NAMALWA (cell line): ENCODE results near the gene GMDS.

Experiments used
- DNase-seq: peaks from one replicate; pipeline ENCODE4 v3.0.0-alpha.2; 2015; ENCODE audit warnings: low spot score

The GMDS gene

DNA sequence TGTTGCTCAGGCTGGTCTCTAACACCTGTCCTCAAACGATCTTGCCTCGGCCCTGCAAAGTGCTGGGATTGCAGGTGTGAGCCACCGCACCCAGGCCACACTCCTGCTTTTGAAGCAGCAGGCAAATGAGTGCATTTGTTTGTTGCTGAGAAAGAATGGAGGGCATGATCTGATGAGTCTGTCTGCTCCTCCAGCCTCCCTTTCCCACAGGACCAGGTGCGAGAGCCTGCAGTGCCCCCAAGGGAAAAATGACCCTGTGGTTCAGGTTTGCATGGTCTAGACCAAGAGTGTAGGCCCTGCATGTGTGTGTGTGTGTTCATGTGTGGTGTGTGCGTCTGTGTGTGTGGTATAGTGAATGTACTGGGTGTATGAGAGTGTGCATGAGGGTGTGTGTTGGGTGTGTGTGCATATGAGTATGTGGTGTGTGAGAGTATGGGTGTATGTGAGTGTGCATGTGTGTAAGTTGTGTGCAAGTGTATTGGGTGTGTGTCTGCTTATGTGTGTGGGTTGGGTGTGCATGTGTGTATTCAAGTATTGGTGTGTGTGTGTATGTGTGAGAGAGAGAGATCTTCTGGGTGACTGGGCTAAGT is 658.4 kb downstream of the GMDS start:
- DNase-seq, result no peak

DNA sequence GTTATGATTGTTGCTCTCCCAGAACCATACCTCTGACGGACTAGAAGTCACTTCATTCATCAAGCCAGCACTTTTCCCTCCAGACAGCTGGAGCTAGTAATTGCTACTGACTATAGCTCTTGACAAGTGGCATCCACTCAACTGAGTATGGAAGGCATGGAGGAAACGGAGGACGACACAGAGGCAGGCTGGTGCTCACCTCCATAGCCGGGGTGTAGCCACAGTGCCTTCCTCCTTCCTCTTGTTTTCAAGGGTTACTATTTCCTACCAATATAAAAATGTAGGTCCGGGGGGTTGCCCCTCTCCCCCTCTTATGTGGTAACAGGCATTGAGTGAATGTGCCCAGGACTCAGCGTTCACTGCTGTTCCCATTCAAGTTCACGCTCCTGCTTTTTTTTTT is 659.1 kb downstream of the GMDS start:
- DNase-seq, result no peak

DNA sequence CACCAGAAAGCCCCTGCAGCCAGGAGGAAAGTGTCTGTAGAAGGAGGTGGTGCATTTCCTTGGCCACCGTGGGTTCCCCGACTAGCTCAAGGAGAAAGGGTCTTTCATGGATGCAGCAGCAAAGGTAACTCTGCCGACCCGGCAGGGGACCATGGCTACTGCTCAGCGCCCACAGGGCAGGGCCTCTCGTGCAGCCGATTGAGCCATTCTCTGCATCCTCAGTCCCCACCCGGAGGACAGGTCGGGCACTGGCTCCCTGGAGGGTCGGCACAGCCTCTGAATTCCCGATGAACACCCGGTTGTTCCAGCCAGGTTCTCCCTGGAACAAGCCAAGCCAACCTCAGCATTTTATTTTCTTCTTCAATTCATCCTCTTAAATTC is 659.7 kb downstream of the GMDS start:
- DNase-seq, result no peak

DNA sequence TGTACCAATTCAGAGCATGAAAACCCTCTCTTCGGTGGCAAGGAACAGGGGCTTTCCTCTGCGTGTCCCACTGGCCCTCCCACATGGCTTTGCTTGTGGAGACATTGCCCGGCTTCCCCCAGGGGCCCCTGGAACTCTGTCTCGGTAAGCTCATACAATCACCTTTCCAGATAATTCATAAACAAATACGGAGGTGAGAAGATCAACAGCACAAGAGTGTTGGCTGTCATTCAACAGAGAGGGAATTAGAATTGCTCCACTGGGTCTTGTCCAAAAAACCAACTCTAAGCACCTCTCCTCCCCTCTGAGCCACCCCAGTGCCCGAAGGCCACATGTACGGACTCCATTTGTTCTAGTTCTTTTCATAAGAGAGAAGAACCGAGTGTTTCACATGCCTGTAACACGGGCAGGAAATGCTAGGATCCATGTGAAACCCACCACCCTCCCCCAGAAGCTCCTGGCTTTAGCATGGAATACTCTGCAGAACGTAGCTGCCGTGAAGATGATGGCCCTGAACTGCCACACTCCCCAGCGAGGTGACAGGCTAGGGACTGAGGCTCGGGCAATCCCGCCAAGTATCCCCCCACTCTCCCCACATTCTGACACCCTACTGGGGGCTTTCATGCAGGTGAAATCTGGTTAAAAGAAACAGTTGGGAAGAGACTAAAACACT is 660.3 kb downstream of the GMDS start:
- no peak for DNase-seq

DNA sequence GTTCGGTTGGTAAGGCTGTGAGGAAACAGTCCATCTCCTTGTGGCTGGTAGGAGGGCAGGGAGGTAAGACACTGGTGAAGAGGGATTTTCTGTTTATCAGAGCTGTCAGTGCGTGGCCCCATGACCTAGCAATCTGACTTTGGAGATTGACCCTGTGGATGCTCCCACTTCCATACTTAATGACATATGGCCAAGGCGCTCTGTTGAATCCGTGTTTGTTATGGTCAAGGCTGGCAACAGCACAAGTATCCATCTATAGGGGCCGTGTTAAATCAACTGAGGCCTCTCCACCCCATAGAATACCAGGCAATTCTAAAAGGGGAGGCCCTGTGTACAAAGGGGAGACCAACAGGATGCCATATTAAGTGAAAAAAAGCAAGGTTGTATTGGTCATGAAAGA is 661.3 kb downstream of the GMDS start:
- no peak for DNase-seq

DNA sequence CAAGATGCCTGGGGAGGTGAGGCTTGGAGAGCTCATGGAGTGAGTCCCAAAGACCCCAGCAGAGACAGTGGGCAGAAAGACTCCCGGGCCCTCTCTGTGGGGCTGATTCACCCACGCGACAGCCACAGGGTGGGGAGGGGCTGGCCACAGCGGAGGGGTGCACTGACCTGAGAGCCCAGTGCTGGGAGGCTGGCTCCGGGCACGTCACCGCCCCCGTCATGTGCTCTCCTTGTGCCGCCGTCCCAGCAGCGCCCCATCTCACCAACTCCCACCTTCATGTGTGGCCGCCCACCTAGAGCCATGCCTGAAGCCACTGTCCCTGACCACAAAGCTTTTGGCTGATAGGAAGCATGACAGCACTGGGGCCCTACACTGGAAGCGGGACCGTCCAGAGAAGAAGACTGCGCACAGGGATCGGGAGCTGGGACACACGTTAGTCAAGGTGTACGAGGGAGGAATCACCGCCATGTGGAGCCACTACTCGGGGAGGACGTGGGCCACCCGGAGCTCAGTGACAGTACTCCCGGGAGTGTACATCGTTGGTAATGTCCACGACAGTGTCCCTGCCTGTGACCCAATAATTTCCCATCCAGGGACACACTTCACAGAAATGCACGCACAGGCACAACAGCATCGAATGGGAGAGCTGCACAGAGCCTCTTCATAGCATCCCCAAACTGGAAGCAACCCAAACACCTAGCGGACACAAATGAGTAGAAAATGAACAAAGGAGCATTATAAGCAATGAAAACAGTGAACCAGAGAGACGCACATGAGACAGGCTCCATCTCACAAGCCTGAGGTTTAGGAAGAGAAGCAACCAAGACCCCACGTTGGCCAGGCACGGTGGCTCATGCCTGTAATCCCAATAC is 664.0 kb downstream of the GMDS start:
- DNase-seq, result no peak

DNA sequence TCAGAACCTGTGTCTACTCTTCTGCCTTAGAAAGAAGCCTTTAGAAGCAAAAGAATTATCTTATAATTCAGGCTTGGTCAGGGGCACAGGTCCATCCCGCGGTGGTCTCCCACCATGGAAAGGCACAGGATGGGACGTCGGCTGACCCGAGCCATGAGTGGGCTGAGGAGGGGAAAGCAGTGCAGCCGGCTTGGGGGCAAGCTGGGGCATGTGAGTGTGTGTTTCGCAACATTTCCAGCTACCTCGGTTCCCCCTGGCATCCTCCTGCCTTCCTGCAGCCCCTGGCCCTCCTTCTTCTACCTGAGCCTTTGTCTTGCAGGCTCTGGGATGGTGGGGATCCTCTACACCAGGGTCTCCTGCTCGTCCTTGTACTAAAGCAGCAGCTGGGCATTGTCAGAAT is 664.8 kb downstream of the GMDS start:
- no peak for DNase-seq

DNA sequence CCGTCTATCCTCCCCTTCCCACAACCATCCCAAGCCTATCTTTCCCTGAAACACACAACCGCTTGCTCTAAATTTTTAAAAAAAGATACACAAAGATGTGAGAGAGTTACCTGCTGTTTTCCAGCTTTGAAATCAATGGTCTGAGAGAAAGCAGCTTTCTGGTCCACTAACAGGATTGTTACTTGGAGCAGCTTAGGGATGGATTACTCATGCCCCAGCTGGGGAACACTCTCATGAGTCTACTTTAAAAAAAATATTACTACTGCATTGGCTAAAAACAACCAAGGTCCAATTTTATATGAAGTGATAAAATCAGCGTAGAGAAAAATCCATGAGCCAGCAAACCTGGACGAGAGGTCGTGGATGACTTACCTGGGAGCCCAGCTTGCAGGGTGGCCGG is 665.3 kb downstream of the GMDS start:
- DNase-seq, result no peak

DNA sequence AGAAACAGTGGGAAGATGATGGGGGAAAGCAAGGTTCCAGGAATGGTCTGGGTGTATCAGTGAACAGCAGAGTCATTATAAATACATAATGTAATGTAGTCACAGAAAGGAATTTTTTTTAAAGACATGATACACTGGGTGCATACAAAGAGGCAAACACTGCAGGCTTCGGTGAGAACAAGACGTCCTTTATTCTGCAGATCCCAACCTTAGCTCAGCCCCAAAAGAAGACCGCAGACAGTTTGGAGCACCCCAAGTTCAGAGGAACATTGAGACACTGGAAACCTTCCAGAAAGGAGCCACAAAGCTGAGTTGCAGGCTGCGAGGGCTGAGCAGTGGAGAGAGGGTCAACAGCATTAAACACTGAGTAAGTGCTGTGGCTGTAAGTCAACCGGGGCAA is 666.3 kb downstream of the GMDS start:
- no peak for DNase-seq

DNA sequence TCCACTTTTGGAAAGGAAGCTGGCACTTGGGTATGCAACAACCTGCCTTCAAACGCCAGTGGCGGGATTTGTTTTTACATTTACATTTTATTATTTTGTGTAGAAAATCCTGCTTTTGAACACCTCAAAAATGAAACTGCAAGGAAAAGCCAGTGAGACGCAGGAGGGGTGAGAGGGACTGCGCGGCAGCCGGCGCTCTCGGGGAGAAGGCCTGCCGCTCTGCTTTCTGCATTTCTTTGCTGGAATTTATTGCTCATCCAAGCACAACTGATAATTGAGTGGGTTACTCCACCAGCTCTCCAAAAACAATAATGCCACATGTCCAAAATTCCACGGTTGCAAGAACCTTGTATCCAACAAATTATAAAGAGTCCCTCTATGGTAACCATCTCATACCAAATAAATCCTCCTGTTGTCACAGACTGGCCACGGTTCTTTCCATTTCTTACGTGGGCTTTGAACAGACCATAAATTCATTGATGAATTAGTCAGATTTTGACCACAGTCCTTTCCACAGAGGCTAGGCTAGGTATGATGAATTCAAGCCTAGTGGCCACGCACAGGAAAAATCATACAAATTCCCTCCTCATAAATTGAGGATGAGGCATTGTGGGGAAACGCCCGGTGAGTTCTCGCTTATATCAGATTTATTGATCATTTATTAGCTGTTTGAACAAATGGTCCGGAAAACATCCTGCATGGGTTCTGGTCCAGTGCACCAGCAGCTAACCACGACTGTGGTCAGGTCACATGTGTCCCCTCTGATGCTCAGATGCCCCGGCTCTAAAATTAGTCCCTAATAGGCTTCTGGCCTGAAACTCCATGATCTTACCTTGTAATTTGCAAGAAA is 667.3 kb downstream of the GMDS start:
- DNase-seq, result no peak

DNA sequence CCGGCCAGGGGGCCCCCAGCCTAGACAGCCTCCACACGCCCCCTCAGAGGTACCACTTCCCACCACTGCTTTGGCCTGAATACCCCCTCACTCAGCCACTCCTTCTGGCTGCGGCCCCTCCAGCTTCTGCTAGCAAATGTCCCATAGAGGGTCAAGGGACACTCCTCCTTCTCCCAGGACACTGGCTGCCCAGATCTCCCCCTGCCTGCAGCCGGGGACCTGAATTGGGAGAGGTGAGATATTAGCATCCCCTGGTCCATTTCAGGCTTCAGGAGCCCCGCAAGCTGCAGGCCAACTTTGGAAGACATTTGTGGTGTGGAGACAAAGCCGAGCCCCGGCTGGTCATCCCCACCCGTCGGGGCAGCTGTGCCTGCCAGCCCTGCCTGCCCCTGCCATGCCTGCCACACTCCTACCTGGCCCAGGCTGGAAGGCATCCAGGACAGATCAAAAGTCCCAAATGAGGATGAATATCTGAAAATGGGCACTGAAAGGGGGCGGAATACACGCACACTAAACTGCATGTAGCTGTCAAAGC is 668.2 kb downstream of the GMDS start:
- DNase-seq, result no peak

DNA sequence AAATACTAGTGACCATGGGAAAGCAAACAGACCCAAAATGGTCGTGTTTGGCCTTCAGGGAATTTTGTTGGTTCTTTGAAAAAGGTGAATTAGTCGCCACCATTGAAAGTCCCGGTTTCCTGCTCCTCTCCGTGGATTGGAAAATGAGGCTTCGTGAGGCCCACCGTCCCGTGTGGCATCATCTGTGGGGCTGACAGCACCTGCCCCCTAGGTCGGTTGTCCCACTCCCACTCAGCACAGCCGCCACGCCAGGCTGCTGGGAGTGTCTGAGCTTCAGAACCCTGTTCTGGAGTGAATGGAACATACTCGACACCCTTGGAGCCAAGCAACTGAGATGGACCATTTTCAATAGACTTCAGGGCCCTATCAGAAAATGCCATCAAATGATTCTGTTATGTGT is 668.7 kb downstream of the GMDS start:
- no peak for DNase-seq

DNA sequence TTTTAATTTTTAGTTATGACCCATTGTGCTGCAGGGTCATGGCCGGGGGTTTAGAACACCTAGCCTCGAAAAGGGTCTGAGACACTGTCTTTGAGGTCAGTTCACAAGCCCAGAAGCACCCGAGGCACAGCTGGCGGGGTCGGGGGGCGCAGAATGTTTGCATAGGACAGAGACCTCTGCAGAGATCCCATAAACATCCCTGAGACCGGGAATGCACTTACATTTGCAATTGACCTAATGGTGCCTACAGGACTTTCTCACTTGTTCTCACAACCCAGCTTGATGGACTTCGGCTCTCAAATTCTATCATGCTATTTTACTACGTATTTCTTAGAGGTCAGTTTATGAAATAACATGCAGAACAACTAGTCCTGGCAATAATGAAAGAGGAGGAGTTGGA is 669.2 kb downstream of the GMDS start:
- no peak for DNase-seq

DNA sequence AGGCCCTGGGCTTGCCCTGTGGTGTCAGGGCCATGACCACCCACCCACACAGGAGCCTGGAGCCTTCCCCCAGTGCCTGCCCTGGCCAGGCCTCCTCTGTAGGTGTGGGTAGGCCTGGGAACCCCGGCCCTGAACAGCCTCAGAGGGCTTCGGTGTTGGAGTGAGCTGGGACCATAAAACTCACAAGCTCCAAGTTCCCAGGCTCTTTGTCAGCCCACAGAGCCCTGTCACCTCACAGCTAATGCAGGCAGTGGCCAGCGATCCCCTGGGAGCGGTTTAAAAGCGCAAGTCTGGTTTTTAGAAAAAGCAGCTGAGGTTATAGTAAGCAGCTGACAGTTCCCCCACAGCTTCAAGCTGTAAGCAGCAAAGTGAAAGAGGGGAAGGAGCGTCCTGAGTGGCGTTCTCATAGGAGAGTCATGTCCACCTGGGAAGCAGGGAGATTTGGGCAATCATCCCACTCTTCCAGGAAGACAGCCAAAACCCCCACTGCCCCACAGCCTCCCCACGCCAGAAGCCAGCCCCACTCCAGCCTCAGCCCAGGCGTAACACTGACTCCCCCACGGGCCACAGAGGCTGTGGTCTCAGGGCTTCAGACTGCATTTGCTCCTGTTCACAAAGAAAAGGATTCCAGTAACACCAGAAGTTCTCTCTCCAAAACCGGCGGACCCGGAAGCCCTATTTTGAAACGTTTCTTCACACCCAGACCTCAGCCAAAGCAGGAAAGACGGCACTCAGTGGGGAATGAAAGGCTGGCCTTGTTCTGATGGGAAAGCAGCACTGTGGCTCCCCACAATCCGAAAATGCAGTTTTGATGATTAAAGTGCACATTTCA is 670.0 kb downstream of the GMDS start:
- DNase-seq, result no peak

DNA sequence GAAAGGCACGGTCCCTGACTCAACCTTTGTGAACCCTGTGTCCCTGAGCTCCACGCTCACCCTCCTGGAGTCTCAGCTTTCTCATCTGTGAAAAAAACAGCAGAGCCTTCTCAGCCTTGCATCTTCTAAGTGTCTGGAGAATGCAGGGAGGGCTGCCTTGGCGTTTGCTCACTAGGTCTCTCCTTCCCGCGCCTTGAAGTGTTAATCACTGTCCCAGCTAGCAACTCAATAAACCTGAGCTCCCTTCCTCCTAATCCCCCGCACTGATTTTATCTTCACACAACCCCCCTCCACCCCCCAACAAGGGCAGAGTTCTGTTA is 670.6 kb downstream of the GMDS start:
- no peak for DNase-seq

DNA sequence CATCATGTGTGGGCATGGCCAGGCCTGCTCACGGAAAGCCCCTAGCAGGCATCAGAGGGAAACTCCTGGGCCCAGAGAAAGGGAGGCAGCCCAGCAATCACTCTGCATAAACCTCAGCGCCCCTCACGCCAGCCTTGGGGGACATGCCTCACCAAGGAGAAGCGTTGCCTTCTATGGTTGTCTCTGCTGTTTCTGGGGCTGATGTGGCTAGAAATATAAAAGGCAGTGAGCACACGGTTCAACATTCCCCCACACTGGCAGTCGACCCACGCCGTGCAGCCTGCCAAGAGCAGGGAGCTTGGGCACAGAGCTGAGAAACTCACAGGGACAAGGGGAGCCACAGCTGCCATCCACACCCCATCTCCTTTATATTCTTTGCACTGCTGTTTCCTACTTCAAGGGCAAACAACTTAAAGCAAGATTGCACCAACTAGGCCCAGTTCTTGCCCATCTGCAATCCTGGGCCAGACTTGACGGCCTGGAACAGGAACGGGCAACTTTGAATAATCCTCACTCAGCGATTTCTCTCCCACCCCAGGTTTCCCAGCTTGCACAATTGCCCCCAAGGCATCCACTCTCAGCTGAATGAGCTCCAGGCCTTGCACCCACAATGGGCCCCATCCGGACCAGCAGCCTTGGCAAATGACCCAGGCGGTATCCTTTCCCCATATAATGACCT is 671.2 kb downstream of the GMDS start:
- DNase-seq, result no peak
